Activated CD4-positive, alpha-beta T cell treated with anti-CD3 and anti-CD28 coated beads for 1 hour (primary cell): ENCODE data around the gene HOXB8.

Experiments used
- DNase-seq: peaks from one replicate; pipeline ENCODE4 v3.0.0-alpha.2; 2020

Gene HOXB8

GRCh38 chr17:48610282-48611211 is 4.5 kb downstream of the HOXB8 start, which contains the start of gene HOXB7:
HOXB7 (minus strand) TSS chr17:48611017; CDS start chr17:48610918, 99 bp downstream.
- no peak for DNase-seq

GRCh38 chr17:48609759-48610281 is 5.3 kb downstream of the HOXB8 start:
- DNase-seq: no peak

DNA sequence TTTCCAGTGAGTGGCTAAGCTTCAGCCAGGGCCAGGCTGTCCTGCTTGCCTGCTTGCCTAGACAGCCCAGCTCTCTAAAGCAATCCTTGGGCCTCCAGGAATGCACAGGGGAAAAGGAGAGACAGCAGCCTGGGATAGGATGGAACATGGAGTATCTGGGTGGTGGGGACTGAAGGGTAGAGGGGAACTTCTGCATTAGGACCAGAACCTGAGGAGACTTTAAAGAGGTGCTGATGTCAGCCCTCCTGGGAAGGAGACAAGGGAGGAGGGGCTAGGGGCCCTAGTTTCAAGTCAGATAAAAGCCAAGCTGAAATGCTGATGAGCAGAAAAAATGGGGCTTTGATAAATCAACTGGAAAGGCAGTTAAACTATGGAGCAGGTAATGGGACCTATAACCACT is 6.1 kb downstream of the HOXB8 start:
- DNase-seq: no peak

DNA sequence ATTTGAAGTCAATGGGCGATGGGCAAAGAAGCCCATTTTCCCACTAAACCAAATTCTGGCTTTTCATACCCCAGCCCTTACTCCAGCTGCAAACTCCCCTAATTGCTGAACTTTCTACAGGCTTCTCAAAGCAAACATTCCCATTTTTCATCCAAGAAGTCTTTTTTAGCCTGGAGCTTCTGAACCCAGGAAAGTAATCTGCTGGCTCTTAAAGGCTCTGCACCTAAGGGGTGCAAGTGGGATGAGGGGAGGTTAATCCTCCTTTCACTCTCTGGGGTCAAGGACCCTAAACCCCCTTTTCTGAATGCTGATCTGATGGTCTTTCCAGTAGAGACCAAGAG is 6.6 kb downstream of the HOXB8 start:
- DNase-seq: no peak

DNA sequence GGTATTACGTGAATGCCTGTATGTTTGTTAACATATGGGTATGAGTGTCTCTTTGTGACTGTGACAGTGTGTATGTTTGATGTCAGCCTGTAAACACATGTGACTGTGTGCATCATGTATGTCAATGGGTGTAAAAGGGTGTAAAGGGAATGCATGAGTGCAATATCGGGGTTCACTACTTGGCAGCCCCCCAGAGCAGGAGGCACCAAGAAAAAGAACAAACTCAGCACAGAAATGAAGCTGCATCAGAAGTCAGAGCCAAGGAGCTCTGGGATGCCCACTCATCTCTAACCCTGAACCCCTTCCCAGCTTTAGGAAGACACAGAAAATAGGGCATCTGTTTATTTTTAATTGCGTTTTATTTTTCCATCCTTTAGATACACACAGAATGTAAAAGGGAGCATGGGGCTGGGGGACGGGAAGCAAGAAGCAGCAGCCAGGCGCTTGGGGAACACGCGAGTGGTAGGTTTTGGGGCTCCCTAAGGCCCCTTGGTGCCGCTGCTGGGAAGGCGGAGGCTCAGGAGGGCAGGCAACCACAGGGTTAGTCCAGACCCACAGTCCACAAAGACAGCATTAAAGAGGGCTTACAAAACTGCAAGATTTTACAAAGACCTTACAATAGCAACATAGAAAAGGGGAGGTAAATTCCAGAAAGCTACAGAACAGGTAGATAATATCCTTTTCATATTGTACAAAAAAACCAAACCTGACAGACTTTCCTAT is 8.0 kb downstream of the HOXB8 start:
- no peak for DNase-seq

DNA sequence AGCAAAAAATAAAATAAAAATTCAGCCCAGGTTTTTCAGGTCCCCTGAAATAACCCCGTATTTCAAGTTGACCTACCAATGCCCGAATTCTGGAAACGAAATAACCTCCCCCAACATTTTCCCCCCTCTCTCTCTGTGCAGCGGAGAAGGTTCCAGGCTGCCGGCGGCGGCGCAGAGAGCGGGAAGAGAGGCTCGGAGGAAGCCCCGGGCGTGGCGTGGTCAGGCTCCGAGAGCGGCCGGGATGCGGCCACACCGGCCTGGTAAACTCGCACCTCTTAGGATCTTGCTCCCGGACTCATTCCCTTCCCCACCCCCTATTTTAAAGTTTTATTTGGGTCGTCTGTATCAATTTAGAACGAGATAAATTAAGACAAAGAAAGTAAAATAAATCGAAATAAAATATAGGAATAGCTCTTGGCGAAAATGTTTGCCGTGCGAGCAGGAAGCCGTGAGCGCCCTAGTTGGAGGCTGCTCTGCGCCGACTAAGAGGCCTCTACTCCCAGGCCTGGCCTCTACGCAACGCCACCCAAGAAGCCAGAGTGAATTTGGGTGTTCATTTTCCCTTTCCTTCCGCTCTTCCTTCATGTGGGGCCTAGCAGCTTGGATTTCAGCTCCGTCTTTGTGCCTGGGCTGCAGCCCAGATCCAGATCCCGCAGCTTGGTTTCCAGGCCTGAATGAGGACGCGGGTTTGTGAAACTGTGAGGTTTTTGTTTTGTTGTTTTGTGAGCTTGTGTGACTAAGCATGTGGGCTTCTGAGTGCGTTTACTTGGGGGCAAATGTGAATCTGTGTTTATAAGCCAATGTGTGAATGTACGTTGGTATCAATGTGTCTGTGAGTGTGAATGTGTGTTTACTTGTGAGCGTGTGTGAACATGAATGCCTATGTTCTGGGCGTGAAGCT is 8.9 kb downstream of the HOXB8 start:
- no peak for DNase-seq

DNA sequence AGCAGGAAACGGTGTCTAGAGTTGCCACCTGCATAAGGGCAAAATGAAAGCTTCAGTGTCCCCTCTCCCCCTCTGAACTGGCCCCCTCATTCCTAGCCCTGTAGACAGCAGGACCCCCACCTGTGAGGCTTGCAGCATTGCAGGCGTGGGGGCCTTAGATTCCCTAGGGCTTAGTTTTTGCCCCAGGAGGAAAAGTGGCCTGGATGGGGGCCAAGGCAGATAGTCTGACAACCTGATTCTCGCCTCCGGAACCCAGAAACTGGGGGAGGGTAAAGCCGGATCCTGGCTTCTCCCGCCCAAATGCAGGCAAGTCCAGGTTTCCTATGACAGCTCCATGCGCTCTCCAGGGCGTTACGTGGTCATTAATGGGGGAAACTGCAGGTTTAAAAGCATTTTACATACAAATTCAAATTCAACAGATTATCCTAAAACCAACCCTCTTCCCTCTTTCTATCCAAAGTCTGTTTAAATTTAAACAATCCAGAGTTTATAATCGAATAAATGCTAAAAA is 9.6 kb downstream of the HOXB8 start:
- DNase-seq: no peak

DNA sequence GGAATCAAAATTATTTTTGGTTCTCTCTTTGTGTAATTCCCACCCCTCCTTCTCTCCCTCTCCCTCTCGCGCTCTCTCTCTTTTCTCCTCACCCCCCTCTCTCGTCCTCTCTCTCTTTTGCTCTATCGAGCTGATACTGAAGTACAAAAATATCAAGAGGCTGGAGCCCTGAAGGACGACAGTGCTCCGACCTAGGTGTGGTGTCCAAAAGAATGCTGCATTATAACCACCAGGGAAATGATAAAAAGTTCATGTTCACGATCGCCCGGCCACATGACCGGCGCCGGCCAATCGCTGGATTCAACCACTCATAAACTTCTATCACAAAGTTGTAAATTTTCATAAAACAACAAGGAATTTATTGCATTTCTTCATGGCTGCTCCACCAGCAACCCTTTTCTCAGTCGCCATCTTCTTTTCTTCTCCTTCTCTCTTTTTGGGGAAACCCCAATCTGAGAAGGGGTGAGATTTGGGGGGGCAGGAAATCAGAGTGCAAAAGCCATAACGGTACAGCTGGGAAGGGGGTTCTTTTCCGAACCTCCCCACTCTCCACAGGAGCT is 10.2 kb downstream of the HOXB8 start, which contains the start of gene HOXB6:
Gene HOXB6 (minus strand): TSS at position 217 of the 560 bp plus-strand sequence. CDS start 6,836 bp downstream, outside the sequence.
- DNase-seq: no peak

GRCh38 chr17:48603959-48604769 is 10.9 kb downstream of the HOXB8 start:
- DNase-seq: no peak

- DNase-seq: no peak
Measured at GRCh38 chr17:48601539-48602425, 13.3 kb downstream of the HOXB8 start.

GRCh38 chr17:48601207-48601538 is 13.9 kb downstream of the HOXB8 start:
- DNase-seq: no peak

GRCh38 chr17:48600244-48601098 is 14.6 kb downstream of the HOXB8 start:
- DNase-seq: no peak

DNA sequence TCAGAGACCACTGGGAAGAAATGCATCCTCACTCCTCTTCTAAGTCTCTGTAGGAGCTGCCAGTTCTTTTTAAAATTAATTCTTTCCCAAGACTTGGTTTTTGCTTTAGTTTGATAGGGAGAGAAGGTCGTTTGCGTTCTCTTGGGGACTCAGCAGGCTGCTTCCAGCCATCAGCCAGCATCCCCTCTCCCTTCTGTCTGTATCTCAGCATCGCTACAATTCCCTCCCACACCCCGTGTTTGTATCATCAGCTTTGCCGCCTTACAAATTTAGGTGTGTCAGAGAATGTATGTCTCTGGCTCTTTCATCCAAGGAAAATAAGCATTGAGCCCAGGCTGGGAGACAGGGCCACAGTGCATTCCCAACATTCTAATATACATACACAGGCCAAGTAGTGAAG is 15.7 kb downstream of the HOXB8 start:
- no peak for DNase-seq

- DNase-seq: no peak
Measured at GRCh38 chr17:48598736-48599135, 16.4 kb downstream of the HOXB8 start.

GRCh38 chr17:48597778-48598631 is 17.1 kb downstream of the HOXB8 start:
- no peak for DNase-seq

DNA sequence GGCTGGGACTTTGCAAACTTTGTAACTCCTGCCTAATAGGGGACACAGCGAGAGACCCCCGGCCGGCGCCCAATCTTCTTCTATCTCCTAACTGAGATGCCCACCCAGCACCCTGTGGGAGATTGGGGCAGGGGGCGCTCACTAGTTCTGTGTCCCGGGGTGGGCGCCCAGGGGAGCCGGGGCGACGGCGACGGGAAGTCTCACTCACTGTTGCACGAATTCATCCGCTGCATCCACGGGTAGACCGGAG is 17.6 kb downstream of the HOXB8 start:
- DNase-seq: no peak

GRCh38 chr17:48596735-48597527 is 18.2 kb downstream of the HOXB8 start:
- no peak for DNase-seq
